ENCODE measurements around the gene MTNR1B. TPM values are rescaled to one million over a fixed set of nuclear protein-coding genes. Genes with fewer than 3 reads are reported as not detected.

MTNR1B gene
- total RNA-seq, 1 experiment from 2014 or later = not detected

- intact Hi-C loops (cut with micrococcal nuclease; ENCODE audit: unreplicated experiment) = no loop called here
- H3K9me2 ChIP-seq (ENCODE audit: insufficient read depth) = no peaks in the 10 kb centered on the region
- no peak for TF ChIP-seq EZH2 (IDR thresholded peaks at IDR 0.05; ENCODE audit: low read depth)
- TF ChIP-seq CTCF (conservative IDR thresholded peaks at IDR 0.05) = no peak
- no peaks in the 10 kb centered on the region for H3K79me2 ChIP-seq (ENCODE audit: low read depth)
- ChIA-PET CTCF (no interaction called here), POLR2A (ENCODE audit: unreplicated experiment) (no interaction called here)
- H3K4me2 ChIP-seq = no peak overlapping the region
- H3K27ac ChIP-seq = no peak overlapping the region
- no peaks in the 10 kb centered on the region for H3K36me3 ChIP-seq (ENCODE audit: low read depth)
- H3K9me3 ChIP-seq (ENCODE audit: insufficient read depth, low read depth) = no peaks in the 10 kb centered on the region
- no TSS peak for BruUV-seq (replicated peaks)
- no peaks in the 10 kb centered on the region for H3K4me1 ChIP-seq (replicated peaks; ENCODE audit: insufficient read depth)
- H3F3A ChIP-seq (ENCODE audit: insufficient read depth, low read depth) = no peaks in the 10 kb centered on the region
- no peaks in the 10 kb centered on the region; the same call in 1 of the 2 replicates for H3K27me3 ChIP-seq (ENCODE audit: insufficient read depth, low read depth)
- H4K20me1 ChIP-seq (ENCODE audit: insufficient read depth) = no peaks in the 10 kb centered on the region
- no peak overlapping the region for H3K4me3 ChIP-seq
- no peak overlapping the region for H2AFZ ChIP-seq
- DNase-seq = no peak
Measured at GRCh38 chr11:92972248-92972647, 2.8 kb downstream of the MTNR1B start.

- Histone ChIP-seq H2AFZ (no peak overlapping the region), H3K4me3 (no peak overlapping the region), H3K79me2 (ENCODE audit: low read depth) (no peaks in the 10 kb centered on the region), H3K9me2 (ENCODE audit: insufficient read depth) (no peaks in the 10 kb centered on the region), H4K20me1 (ENCODE audit: insufficient read depth) (no peaks in the 10 kb centered on the region), H3K36me3 (ENCODE audit: low read depth) (no peaks in the 10 kb centered on the region), H3F3A (ENCODE audit: insufficient read depth, low read depth) (no peaks in the 10 kb centered on the region), H3K9me3 (ENCODE audit: insufficient read depth, low read depth) (no peaks in the 10 kb centered on the region), H3K27me3 (ENCODE audit: insufficient read depth, low read depth) (no peaks in the 10 kb centered on the region), H3K4me1 (replicated peaks; ENCODE audit: insufficient read depth) (no peaks in the 10 kb centered on the region), H3K27ac (no peak overlapping the region), H3K4me2 (no peak overlapping the region)
- POLR2A ChIA-PET (ENCODE audit: unreplicated experiment) = no interaction called here
- DNase-seq = no peak
- intact Hi-C loops (cut with micrococcal nuclease; ENCODE audit: unreplicated experiment) = no loop called here
- CTCF ChIA-PET = no interaction called here
- no peak for TF ChIP-seq EZH2 (IDR thresholded peaks at IDR 0.05; ENCODE audit: low read depth)
- no peak for TF ChIP-seq CTCF (conservative IDR thresholded peaks at IDR 0.05)
- no TSS peak for BruUV-seq (replicated peaks)
Measured at GRCh38 chr11:92975285-92975684, 5.8 kb downstream of the MTNR1B start.

- H3K27me3 ChIP-seq (ENCODE audit: insufficient read depth, low read depth) = no peaks in the 10 kb centered on the region
- intact Hi-C loops (cut with micrococcal nuclease; ENCODE audit: unreplicated experiment) = no loop called here
- H3K36me3 ChIP-seq (ENCODE audit: low read depth) = no peaks in the 10 kb centered on the region
- no peak overlapping the region for H2AFZ ChIP-seq
- no peak overlapping the region for H3K4me2 ChIP-seq
- no peak overlapping the region for H3K4me3 ChIP-seq
- no peaks in the 10 kb centered on the region for H3F3A ChIP-seq (ENCODE audit: insufficient read depth, low read depth)
- no TSS peak for BruUV-seq (replicated peaks)
- no peaks in the 10 kb centered on the region for H3K4me1 ChIP-seq (replicated peaks; ENCODE audit: insufficient read depth)
- no peak overlapping the region for H3K27ac ChIP-seq
- CTCF ChIA-PET = no interaction called here
- H3K9me2 ChIP-seq (ENCODE audit: insufficient read depth) = no peaks in the 10 kb centered on the region
- no peak for DNase-seq
- H3K79me2 ChIP-seq (ENCODE audit: low read depth) = no peaks in the 10 kb centered on the region
- TF ChIP-seq CTCF (conservative IDR thresholded peaks at IDR 0.05) (no peak), EZH2 (IDR thresholded peaks at IDR 0.05; ENCODE audit: low read depth) (no peak)
- H4K20me1 ChIP-seq (ENCODE audit: insufficient read depth) = no peaks in the 10 kb centered on the region
- H3K9me3 ChIP-seq (ENCODE audit: insufficient read depth, low read depth) = no peaks in the 10 kb centered on the region
- POLR2A ChIA-PET (ENCODE audit: unreplicated experiment) = no interaction called here
Measured at GRCh38 chr11:92976681-92977080, 7.2 kb downstream of the MTNR1B start.

Data from PC-9 (cell line).